Stimulated activated CD4-positive, alpha-beta T cell treated with anti-CD3 and anti-CD28 coated beads, Interleukin-15, amount 100 ng/mL, for 1 hour (primary cell): ENCODE measurements around the gene COPS4.
"Not testable (repeated sequence)": the region's sequence is repeated elsewhere in the genome, so short reads cannot be mapped to it uniquely, and the experiment has no call there.

ENCODE experiments used
- DNase-seq, 2 donors: peaks; one replicate each; pipeline ENCODE4 v3.0.0-alpha.2; 2020; ENCODE audit warnings: low read depth in 1 of 2, low spot score in 1 of 2

Gene COPS4

GRCh38 chr4:83083925-83084475 is 49.0 kb downstream of the COPS4 start:
- DNase-seq, result peak in 1 of 2 donors; percentile 21

GRCh38 chr4:83084956-83085355 is 50.0 kb downstream of the COPS4 start:
- not testable (repeated sequence) for DNase-seq

DNA sequence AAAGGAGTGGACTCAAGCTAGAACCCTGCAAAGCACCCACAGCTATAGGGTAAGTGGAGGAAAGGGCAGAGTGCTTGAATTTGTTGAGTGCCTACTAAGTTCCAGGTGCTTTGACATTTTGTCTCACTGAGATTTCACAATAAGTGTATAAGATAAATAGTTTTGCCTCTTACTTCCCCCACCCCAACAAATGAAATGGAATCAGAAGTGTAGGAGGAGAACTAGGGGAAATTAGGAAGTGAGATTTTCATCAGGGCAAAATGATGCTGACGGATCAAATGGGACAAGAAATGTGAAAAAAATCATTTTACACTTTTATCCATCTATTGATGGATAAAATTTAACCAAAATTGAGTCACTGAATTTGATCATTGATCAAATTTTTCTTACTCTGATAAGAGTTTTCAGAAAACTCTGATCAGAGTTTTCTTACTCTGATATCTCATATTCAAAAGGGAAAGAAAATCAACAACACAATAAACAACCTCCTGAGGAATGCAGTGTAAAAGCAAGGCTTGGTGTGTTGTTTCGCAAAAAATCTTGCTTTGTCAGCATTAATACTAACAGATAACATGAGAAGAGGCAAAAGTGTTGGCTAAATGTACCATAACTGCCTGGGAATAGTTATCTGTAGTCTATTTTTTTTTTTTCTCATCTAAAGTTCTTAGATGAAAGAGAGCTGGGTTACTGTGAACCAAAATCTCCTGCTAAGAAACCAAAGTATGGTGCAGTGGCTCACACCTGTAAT is 54.6 kb downstream of the COPS4 start:
- DNase-seq, result no peak

DNA sequence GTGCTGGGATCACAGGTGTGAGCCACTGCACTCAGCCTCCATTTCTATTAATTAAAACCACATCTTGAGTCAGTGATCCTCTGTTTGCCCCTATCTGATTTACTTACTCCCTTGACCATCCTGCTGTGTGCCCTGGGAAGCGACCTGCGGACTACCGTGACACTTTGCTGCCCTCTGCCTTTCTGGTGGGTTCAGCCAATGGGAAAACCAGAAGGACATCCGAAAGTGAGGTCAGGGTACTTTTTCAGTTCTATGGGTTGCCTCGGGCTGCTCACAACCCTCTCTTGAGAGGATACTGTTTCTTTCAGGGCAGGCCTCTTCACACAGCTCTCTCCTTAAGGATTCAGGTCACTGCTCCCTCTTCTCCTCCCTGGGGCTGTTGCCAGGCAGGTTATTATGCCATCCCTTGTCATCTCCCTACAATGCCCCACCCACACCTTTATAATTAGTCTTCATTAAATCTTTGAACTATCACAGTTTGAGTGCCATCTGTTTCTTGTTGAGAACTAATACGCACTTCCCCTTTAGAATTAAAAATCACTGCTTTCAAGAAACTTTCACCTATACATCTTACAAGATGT is 58.2 kb downstream of the COPS4 start:
- no peak for DNase-seq

DNA sequence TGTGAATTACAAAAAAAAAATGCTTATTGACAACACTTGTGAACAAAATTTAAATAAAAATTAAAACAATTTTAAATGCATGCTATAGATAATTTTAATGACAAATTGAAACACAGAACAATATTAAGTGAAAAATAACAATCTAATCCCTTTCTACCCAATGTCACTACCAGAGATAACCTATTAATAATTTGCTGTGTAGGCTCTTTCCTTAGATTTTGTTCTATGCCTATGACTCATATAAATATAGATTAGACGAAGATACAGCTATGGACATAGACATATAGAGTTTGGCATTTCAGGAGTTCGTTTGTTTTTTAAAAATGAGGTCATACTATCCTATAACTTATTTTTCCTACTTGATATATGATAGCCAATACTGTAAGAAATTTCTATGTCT is 61.4 kb downstream of the COPS4 start:
- no peak for DNase-seq

DNA sequence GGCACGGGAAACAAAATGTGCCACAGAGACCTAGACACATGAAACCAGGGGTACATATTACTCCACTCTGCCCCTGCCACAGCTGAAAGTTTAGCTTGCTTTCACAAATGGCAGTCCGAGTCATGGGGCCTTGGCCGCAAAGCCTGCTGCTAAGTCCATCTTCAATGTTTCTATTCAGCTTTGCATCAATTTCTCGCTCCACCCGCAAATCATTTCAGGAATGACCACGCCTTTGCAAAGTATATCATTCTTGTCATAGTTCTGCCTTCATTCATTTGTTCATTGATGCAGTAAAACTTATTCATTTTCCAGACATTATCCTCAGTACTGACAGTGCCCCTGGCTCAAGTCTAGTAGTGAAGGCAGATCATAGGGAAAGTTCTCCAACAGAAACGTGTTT is 70.0 kb downstream of the COPS4 start:
- no peak for DNase-seq

DNA sequence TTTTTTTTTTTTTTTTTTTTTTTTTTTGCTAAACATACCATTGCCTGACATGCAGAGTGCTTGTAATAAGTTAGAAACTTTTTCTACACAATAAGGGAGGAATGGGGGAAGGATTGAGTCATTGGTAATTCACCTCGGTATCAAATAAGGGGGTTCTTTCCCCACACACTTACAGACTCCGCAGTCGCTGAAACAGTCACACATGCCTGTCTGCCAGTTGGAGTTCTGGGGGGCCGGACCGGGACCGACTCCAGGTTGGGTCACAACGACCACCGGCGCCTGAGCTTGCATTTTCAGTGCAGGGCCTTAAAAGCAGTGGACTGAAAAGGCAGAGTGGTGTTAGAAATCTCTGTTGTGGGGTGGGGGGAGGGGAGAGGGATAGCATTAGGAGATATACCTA is 72.6 kb downstream of the COPS4 start:
- DNase-seq, result peak in 1 of 2 donors; percentile 29

DNA sequence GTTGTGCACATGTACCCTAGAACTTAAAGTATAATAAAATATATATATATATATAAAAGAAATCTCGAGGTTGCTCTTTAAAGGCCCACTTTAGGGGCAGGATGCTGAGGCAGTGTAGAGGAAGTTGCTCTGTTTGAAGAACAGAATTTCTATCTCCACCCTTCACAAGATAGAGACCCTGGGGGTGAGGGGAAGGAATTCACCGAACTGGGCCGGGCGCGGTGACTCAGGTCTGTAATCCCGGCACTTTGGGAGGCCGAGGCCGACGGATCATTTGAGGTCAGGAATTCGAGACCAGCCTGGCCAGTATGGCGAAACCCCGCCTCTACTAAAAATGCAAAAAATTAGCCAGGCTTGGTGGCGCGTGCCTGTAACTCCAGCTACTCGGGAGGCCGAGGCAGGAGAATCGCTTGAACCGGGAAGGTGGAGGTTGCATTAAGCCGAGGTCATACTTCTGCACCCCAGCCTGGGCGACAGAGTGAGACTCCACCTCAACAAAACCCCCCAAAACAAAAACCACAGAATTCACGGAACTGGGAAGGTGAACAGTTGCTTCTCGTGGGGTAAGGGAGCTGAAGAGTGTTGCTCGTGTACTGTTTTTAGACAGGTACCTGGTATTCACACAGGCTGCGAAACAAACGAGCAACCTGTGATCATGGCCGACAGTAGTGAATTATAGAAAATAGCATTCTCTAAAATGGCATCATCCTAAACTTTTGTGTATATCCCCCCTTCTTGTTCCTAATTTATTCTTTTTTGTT is 73.3 kb downstream of the COPS4 start:
- DNase-seq, result no peak

DNA sequence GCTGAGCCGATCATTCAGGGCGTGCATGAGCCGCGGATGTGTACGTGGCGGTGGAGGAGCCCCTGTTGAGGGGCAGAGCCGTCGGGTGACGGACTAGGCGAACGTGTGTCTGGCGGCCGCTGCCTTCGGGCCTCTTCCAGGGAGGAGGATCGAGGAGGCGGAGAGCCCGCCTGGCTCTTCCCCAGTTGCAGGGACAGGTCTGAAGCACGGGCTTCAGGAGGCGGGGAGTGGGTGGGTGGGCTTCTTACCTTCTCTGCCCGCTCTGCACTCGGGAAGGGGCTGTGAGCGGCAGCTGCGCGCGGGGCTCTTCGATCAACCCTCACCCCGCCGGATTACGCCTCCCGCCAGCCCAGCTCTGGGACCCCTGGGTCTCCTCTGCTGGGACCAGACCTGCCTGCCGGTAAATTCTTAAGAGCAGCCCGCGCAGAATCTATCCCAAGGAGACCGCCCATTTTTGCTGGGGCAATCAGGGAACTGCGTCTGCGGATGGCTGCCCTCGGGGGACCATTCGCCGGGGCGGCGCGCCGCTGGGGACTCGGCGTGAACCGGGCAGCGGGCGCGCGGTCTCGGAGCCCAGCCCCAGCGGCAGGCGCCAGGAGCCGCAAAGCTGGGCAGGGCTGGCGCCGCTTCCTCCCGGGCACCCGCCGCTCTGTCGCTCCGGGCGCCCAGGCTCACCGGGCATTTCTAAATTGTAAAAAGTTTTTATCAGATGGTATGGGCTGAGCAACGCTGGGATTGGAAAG is 74.7 kb downstream of the COPS4 start:
- peak in 1 of 2 donors; percentile 22 for DNase-seq

DNA sequence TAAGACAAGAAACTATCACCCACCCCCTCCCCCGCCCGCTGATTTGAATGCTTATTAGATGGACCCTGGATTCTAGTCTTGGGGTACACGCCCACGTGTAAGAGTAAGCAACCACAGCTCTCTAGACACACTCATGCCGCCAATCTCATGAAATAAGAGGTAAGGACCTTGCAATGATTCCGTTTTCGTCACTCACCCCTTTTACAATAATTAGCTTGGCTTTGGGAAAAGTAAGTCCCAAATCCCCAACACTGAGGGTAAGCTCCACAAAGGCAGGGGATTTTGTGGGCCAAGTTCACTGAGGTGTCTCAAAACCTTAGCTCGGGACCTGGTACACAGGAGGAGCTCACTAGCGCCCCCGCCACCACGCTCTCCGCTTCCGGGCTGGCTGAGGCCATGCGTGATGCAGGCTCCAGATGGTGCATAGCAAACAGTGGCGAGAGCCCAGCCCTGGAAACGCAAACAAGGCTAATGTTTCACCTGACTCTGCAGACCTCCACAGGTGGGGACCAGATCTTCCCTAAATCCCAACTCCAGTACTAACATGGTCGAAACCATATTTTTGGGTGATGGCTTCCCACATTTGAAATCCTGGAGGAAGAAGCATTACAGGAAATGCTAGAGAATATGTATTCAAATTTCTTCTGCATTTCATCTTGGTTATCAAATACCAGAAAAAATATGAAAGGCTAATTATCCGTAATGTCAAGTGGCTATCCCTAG is 75.4 kb downstream of the COPS4 start:
- DNase-seq, result peak; percentile 68 to 83

DNA sequence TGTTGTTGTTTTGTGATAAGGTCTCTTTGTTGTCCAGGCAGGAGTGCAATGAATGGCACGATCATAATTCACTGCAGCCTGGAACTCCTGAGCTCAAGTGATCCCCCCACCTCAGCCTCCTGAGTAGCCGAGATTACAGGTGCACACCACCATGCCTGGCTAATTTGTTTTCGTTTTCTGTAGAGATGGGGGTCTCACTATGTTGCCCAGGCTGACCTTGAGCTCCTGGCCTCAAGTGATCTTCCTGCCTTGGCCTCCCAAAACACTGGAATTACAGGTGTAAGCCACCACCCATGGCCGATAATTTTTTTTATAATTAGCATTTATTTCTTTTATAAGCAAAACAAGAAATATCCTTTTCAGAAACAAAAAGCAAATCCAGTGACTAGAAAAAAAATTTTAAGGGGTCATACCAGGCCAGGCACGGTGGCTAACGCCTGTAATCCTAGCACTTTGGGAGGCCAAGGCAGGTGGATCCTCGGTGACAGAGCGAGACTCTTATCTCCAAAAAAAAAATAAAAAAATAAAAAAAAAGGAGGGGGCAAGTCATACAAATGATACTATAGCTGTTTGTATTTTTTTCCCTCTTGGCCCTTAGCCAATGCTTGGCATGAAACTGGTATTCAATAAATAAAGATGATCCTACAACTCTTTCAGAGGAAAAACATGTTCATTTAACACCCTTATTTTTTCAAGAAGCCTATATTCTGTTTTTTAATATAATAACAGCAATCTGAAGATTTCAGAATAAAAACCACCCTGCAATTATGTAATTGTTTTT is 76.2 kb downstream of the COPS4 start:
- no peak for DNase-seq

GRCh38 chr4:83111751-83112141 is 76.8 kb downstream of the COPS4 start:
- DNase-seq, result not testable (repeated sequence)

GRCh38 chr4:83112231-83112630 is 77.2 kb downstream of the COPS4 start:
- no peak for DNase-seq

DNA sequence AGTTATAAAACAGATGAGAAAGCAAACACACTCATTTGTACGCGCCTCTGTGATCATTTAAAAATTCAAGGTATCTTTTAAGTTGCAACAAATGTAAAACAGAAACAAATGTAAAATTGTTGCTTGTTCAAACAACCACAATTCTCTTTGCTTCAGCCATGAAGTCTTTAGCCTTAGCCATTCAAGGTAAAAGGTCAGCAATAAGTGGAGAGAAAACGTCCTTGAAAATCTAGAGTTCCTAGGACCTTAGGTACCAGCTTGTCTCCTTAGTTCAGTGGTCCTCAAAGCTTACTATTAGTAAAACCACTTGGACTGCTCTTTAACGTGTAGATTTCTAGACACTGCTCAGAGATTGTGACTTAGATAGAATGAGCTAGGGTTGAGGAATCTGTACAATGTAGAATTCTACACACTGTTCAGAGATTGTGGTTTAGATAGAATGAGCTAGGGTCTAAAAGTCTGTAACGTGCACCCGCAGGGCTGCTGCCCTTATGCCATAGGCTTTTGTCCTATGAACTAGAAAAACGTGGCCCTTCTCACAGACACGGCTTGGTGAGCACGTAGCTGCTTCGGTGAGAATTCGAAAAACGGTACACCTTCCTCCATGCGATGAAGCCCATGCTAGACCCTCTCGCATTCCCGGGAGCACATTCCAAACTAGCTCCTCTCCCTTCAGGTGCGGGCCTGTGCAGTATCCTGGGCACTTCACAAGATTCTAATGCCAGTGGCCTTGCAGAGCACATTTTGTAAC is 77.9 kb downstream of the COPS4 start:
- DNase-seq, result no peak

- DNase-seq, result no peak
Measured at GRCh38 chr4:83113429-83113786, 78.4 kb downstream of the COPS4 start.

DNA sequence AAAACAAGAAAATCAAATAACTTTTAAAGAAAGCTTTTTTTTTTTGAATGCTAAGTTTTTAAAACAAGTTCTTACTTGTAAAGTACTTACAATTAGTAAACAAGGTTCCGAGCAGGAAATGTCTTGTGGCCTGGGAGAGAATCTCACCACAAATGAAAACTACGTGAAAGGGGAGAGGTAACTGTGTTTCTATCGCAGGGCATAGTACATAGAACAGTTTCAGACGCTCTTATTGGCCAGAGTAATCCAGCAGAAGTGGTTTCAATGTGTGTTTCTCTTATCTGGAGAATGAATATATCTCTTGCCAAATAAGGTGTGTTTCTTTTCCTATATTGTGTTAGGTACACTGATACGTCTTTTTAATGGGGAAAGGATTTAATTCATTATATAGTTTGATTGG is 79.6 kb downstream of the COPS4 start, which contains the start of gene PLAC8:
PLAC8 (minus strand) TSS at position 154 of the 400 bp plus-strand sequence. CDS start 6,808 bp downstream, outside the sequence.
- DNase-seq, result no peak

DNA sequence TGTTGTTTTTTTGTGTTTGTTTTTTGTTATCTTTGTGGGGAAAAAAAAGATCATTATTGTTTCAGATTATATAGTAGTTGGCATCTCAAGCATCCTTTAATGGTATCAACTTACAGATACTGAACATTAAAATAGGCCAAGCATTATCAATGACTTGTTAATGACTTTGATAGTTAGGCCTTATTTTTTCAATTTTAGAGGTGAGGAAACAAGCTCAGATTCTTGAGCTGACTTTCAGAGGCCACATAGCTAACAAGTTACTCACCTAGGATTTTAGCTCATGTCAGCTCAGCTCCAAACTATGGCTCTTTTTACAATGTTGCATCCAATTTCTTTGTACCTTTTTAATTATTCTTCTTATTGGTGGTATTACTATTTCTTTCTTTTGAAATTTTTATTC is 80.0 kb downstream of the COPS4 start:
- no peak for DNase-seq

GRCh38 chr4:83115656-83116285 is 80.8 kb downstream of the COPS4 start:
- DNase-seq, result no peak

- DNase-seq, result no peak
Measured at GRCh38 chr4:83118869-83119268, 83.9 kb downstream of the COPS4 start.
